ELF-1 (cell line): Measurements from ENCODE around the gene TLK2.

Source experiments
- DNase-seq: peaks from one replicate; pipeline ENCODE4 v3.0.0-alpha.2; 2016; ENCODE audit warnings: low read depth, low spot score

The TLK2 gene

DNA sequence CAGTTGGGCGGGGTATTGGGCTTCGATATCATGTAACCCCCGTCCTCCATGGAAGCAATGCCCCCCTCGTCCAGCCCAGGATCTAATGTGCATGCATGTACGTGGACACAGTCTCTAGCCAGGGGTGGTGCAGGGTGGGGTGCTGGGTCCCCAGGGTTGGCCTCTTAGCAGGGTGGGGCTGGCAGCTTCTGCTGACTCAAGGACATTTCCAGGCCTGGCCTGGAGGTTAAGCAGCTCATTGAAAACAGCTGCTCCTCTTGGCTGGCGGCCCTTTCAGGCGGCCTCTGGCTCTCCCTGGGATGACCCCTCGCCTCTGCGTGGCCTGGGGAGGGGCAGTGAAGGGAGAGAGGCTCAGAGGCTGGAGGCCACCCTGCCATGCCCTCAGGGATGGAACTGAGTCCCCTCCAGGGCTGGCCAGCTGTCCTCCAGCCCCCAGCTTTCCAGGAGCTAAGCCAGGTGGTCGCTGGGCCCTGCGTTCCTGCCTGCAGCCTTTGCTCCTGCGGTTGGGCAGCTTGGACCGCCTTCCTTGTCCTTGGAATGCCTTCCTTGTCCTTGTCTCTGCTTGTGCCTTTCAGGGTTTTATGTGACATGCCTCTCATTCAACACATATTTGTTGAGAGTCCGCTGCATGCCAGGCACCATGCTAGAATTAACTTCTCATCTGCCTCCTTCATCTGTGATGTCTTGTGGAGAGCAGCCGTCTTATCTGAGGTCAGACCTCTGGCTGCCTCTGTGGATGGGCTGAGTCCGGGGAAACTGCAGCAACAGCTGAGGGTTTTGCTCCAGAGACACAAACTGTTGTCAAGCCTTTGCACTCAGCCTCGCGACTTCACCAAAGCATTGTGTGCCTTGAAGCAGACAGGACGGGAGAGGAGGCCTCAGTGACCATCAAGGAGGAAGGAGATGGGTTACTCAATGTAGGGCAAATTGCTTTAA is 175.5 kb downstream of the TLK2 start:
- DNase-seq: peak; percentile 79

DNA sequence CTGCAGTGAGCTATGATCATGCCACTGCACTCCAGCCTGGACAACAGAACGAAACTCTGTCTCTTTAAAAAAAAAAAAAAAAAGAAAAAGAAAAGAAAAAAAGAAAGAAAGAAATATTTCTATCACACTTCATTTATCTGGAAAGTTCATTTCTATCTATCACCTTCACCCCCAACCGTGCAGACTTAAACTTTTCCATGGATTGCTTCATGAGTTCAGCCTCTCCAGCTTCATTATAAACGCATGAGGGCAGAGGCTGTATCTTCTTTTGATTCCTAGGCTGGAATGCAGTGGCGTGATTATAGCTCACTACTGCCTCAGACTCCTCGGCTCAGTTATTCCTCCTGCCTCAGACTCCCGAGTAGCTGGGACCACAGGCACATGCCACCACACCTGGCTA is 177.0 kb downstream of the TLK2 start:
- DNase-seq: no peak

GRCh38 chr17:62656446-62656845 is 177.8 kb downstream of the TLK2 start:
- DNase-seq: peak; percentile 45

- no peak for DNase-seq
Measured at GRCh38 chr17:62657145-62657665, 178.6 kb downstream of the TLK2 start.

GRCh38 chr17:62657690-62658089 is 179.1 kb downstream of the TLK2 start:
- no peak for DNase-seq

- DNase-seq: no peak
Measured at GRCh38 chr17:62658136-62658920, 179.7 kb downstream of the TLK2 start.

DNA sequence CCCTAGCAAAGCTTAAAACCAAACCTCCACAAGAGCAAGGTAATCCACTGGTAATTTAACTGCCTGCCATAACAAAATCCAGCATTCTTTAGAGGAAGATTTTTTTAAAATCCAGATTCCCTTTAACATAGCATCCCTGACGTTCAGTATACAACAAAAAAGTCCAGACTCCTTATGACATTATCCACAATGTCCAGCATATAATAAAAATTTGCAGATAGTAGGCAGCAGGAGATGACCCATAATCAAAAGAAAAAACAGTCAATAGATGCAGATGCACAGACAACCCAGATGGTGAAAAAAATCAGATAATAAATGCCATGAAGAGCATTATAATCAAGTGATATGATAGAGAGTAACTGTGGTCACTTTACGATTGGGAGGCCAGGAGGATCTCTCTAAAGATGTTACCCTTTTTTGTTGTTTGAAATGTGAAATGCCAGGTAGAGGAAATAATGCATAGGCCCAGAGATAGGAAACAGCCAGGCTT is 182.0 kb downstream of the TLK2 start:
- no peak for DNase-seq

DNA sequence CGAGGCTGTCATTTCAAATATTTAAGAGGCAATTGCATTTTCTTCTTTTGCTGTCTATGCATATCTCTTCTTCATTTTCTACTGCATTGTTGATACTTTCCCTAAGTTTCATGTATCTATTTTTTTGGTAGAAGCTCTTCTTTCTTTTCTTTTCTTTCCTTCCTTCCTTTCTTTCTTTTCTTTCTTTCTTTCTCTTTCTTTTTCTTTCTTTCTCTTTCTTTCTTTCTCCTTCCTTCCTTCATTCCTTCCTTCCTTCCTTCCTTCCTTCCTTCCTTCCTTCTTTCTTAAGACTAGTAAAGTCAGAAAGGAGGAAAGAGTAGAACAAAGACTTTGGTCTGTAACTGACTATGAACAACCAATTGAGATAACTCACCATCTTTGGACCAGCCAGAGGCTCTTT is 182.7 kb downstream of the TLK2 start:
- no peak for DNase-seq

- no peak for DNase-seq
Measured at GRCh38 chr17:62662855-62663254, 184.2 kb downstream of the TLK2 start.
